Tibial nerve (tissue), 4 donors: ENCODE measurements around the gene NT5E. TPM values are rescaled to one million over a fixed set of nuclear protein-coding genes. Genes with fewer than 3 reads are reported as not detected.

Experiments
- DNase-seq, 2 donors: peaks; one replicate each; pipeline ENCODE4 v3.0.0-alpha.2; 2019; ENCODE audit warnings: low spot score in 2 of 2
- H3K27ac ChIP-seq, 4 donors: fragments of 200-600 bp; sonication (generic) in 3 of 4; one replicate each; pipeline ENCODE4 v1.5.1; 2017 to 2019; ENCODE audit warnings: mild to moderate bottlenecking in 1 of 4
- H3K27me3 ChIP-seq, 2 donors: fragments of 200-600 bp; sonication (generic) in 1 of 2; one replicate each; pipeline versions ENCODE4 v1.5.1 to v1.6.0; 2017 to 2019
- H3K36me3 ChIP-seq, 3 donors: fragments of 200-600 bp; sonication (generic); one replicate each; pipeline ENCODE4 v1.5.1; 2018 to 2019
- H3K4me1 ChIP-seq, 4 donors: fragments of 200-600 bp; sonication (generic) in 3 of 4; one replicate each; pipeline ENCODE4 v1.5.1; 2017 to 2019
- H3K4me3 ChIP-seq, 4 donors: fragments of 200-600 bp; sonication (generic) in 3 of 4; one replicate each; pipeline ENCODE4 v1.5.1; 2017 to 2019; ENCODE audit warnings: mild to moderate bottlenecking in 1 of 4, moderate library complexity in 1 of 4
- H3K9me3 ChIP-seq, 4 donors: fragments of 200-600 bp; sonication (generic) in 3 of 4; one replicate each; pipeline ENCODE4 v1.5.1; 2017 to 2019
- CTCF ChIP-seq, 5 experiments: fragments of 200-600 bp in 3 of 5; fragments of 450-650 bp in 2 of 5; sonication (generic) in 3 of 5; IDR thresholded peaks; one replicate each; pipeline ENCODE4 v1.5.1; 2016 to 2019; ENCODE audit warnings: antibody characterized with exemption in 5 of 5, mild to moderate bottlenecking in 3 of 5, moderate library complexity in 2 of 5
- EP300 ChIP-seq, 2 donors: sonication (generic); formaldehyde crosslinking; IDR thresholded peaks; one replicate each; pipeline ENCODE4 v1.6.1; 2017; ENCODE audit warnings: antibody characterized with exemption in 2 of 2, mild to moderate bottlenecking in 1 of 2
- POLR2A ChIP-seq, 2 donors: fragments of 450-650 bp; IDR thresholded peaks; one replicate each; pipeline ENCODE4 v1.6.1; 2017; ENCODE audit warnings: antibody characterized with exemption in 2 of 2, mild to moderate bottlenecking in 2 of 2, moderate library complexity in 2 of 2
- WGBS, 2 donors: methylation state at CpG; one replicate each; pipeline ENCODE4 v1.1.5; 2018; 5-methylcytosine and 5-hydroxymethylcytosine counted together
- total RNA-seq, 4 donors: library from RNA; depleted of rRNA; stranded (reverse); fragments of >200 nt; gene quantifications; one replicate each; pipeline ENCODE4 v1.1.0, GENCODE V29; 2016

NT5E gene
- total RNA-seq, 4 donors from 2014 or later = 23.1 to 32.2 (median 28.6) TPM

GRCh38 chr6:85453052-85453451, 3.2 kb downstream of the NT5E start:
- H3K9me3 ChIP-seq = no peaks in the 10 kb centered on the region
- H3K4me1 ChIP-seq = peaks cover 0 to 63% (median 16%) of the 10 kb centered on the region in 4 donors
- 83 to 85% methylated on average over 2 of the region's 2 CpGs for WGBS, 2 donors
- DNase-seq = no peak
- H3K36me3 ChIP-seq = no peaks in the 10 kb centered on the region
- TF ChIP-seq POLR2A (IDR thresholded peaks at IDR 0.05) (no peak), CTCF (IDR thresholded peaks at IDR 0.05) (no peak), EP300 (IDR thresholded peaks at IDR 0.05) (no peak)
- H3K4me3 ChIP-seq = no peak overlapping the region
- peak overlapping the region in 1 of 4 donors; percentile 49 for H3K27ac ChIP-seq
- peaks cover 0 to 8% of the 10 kb centered on the region in 2 donors for H3K27me3 ChIP-seq

GRCh38 chr6:85453490-85453889, 3.6 kb downstream of the NT5E start:
- Histone ChIP-seq H3K4me1 (peaks cover 0 to 68% (median 16%) of the 10 kb centered on the region in 4 donors), H3K36me3 (no peaks in the 10 kb centered on the region), H3K9me3 (no peaks in the 10 kb centered on the region), H3K27me3 (peaks cover 0 to 8% of the 10 kb centered on the region in 2 donors), H3K4me3 (no peak overlapping the region), H3K27ac (no peak overlapping the region)
- TF ChIP-seq EP300 (IDR thresholded peaks at IDR 0.05) (no peak), CTCF (IDR thresholded peaks at IDR 0.05) (no peak), POLR2A (IDR thresholded peaks at IDR 0.05) (no peak)
- 78 to 88% methylated on average over 2 of the region's 2 CpGs for WGBS, 2 donors
- DNase-seq = no peak

DNA sequence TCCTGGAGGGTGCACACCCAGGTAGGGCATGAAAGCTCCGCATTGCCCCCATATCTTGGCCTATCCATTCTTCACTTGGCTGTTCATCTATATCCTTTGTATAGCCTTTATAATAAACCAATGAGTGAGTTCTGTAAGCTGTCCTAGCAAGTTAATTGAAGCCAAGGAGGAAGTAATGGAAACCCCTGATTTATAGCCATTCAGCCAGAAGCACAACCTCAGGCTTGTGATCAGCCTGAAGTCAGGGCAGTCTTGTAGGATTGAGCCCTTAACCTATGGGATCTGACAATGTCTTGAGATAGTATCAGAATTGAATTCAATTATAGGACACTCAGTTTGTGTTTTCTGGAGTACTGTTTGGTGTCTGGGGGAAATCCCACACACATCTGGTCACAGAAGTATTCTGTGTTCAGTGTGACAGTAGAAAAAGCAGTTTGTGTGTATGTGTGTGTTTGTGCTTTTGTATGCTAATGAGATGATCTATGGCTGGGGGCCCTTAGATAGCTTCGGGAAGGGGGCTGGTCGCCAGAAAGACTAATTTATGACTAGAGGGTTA, 5.7 kb downstream of the NT5E start:
- Histone ChIP-seq H3K27me3 (peaks cover 0 to 3% of the 10 kb centered on the region in 2 donors), H3K9me3 (no peaks in the 10 kb centered on the region), H3K36me3 (no peaks in the 10 kb centered on the region), H3K4me1 (peaks cover 0 to 72% (median 10%) of the 10 kb centered on the region in 4 donors), H3K27ac (peak overlapping the region in 1 of 4 donors; percentile 27), H3K4me3 (no peak overlapping the region)
- DNase-seq = no peak
- WGBS, 2 donors = 56 to 71% methylated on average over 3 of the region's 3 CpGs
- TF ChIP-seq EP300 (IDR thresholded peaks at IDR 0.05) = no peak
- no peak for TF ChIP-seq CTCF (IDR thresholded peaks at IDR 0.05)
- TF ChIP-seq POLR2A (IDR thresholded peaks at IDR 0.05) = no peak

DNA sequence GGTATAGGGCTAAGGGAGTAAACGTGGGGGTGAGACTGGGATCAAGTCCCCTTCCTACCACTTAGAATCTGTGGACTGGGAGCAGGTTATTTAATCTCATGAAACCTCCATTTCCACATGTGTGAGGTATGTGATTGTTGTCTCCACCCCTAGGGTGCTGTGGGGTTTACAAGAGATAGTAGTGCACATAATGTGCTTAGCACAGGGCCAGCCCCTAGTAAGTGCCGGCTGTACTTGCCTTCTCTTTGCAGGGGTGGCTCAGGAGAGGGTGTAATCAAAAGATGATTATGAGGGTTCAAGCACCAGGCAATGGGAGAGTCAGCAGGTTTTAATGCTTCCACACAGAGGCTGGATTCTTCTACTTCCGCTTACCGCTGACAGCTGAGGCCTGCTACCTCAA, 6.9 kb downstream of the NT5E start:
- no peak for DNase-seq
- Histone ChIP-seq H3K9me3 (no peaks in the 10 kb centered on the region), H3K27me3 (no peaks in the 10 kb centered on the region), H3K4me1 (peaks cover 0 to 72% (median 21%) of the 10 kb centered on the region in 4 donors), H3K36me3 (no peaks in the 10 kb centered on the region), H3K27ac (peak overlapping the region in 2 of 4 donors; percentile 71 to 82), H3K4me3 (no peak overlapping the region)
- WGBS, 2 donors = 77% methylated on average over 4 of the region's 4 CpGs
- no peak for TF ChIP-seq EP300 (IDR thresholded peaks at IDR 0.05)
- no peak for TF ChIP-seq POLR2A (IDR thresholded peaks at IDR 0.05)
- no peak for TF ChIP-seq CTCF (IDR thresholded peaks at IDR 0.05)

GRCh38 chr6:85458184-85458583, 8.3 kb downstream of the NT5E start:
- H3K36me3 ChIP-seq = no peaks in the 10 kb centered on the region
- peak overlapping the region in 3 of 4 donors; percentile 11 to 82 (median 71) for H3K27ac ChIP-seq
- no peak for TF ChIP-seq CTCF (IDR thresholded peaks at IDR 0.05)
- no peak for TF ChIP-seq POLR2A (IDR thresholded peaks at IDR 0.05)
- TF ChIP-seq EP300 (IDR thresholded peaks at IDR 0.05) = no peak
- no peak for DNase-seq
- H3K4me1 ChIP-seq = peaks cover 0 to 69% (median 25%) of the 10 kb centered on the region in 4 donors
- no peaks in the 10 kb centered on the region for H3K9me3 ChIP-seq
- H3K4me3 ChIP-seq = no peak overlapping the region
- H3K27me3 ChIP-seq = no peaks in the 10 kb centered on the region
- WGBS, 2 donors = 36 to 44% methylated on average over 2 of the region's 2 CpGs
